ENCODE results near the gene CTSH. TPM values are rescaled to one million over a fixed set of nuclear protein-coding genes. Genes with fewer than 3 reads are reported as not detected.

Gene CTSH
- total and polyA plus RNA-seq, 2 of the 13 experiments (the other 11 are each of a cell fraction or from before 2014, with no cell fraction given) = 265 to 653 TPM

DNA sequence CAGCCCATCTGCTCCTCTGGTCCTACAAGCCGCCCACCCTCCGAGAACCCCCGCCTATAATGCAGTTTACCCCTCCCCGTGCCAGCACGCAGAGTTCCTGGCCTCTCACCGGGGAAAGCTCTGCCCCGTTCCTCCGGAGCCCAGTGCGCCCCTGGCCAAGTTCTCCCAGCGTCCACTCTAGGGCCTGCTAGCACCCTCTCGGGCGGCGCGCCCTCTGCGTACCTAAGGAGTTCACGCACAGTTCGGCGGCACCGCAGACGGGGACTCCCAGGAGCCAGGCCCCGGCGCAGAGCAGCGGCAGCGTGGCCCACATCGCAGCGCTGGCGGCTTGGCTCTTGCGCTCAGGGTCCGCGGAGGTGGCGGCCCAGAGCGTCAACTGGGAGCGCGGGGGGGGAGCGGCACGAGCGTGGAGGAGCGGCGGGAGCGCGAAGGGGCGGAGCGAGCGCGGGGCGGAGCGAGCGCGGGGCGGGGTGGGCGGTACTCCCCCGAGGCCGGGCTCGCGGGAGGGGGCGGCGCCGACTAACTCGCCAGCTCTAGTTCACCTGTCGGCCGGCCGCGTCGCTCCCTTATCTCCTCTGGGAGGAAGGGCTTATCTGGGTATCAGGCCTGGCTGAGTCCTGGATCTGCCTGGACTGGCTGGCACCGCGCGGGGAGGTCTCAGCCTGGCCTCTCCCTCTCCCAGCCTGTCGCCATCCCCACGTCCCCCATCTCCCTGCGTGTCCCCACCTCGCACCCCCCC lies at the start of gene CTSH (continued):
- no peak for TF ChIP-seq ZNF260 (CRISPR knock-in tag; IDR thresholded peaks at IDR 0.05; ENCODE audit: borderline replicate concordance, low read depth)
- TF ChIP-seq TCF7L2 (IDR thresholded peaks at IDR 0.05; ENCODE audit: low read depth, low read length) = no peak
- TF ChIP-seq, protein P1, sequence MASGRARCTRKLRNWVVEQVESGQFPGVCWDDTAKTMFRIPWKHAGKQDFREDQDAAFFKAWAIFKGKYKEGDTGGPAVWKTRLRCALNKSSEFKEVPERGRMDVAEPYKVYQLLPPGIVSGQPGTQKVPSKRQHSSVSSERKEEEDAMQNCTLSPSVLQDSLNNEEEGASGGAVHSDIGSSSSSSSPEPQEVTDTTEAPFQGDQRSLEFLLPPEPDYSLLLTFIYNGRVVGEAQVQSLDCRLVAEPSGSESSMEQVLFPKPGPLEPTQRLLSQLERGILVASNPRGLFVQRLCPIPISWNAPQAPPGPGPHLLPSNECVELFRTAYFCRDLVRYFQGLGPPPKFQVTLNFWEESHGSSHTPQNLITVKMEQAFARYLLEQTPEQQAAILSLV (CRISPR knock-in tag; IDR thresholded peaks at IDR 0.05; ENCODE audit: borderline replicate concordance) = no peak; the same call in 1 of the 2 replicates
- TF ChIP-seq ZFP36L2 (CRISPR knock-in tag; IDR thresholded peaks at IDR 0.05) = no peak
- TF ChIP-seq ZNF776 (CRISPR knock-in tag; IDR thresholded peaks at IDR 0.05) = peak; percentile 50; the same call in 1 of the 2 replicates
- peak; percentile 65; the same call in 1 of the 2 replicates for TF ChIP-seq ZNF772 (CRISPR knock-in tag; IDR thresholded peaks at IDR 0.05)
- no peak for TF ChIP-seq ZNF317 (CRISPR knock-in tag; IDR thresholded peaks at IDR 0.05)
- no peak for TF ChIP-seq SMAD1 (CRISPR knock-in tag; IDR thresholded peaks at IDR 0.05; ENCODE audit: borderline replicate concordance, low read depth)
- TF ChIP-seq ZNF556 (CRISPR knock-in tag; IDR thresholded peaks at IDR 0.05; ENCODE audit: borderline replicate concordance) = peak; percentile 79; the same call in 1 of the 2 replicates
- TF ChIP-seq FOXO1 (CRISPR knock-in tag; IDR thresholded peaks at IDR 0.05) = peak; percentile 50; the same call in 1 of the 2 replicates
- TF ChIP-seq ZNF883 (CRISPR knock-in tag; IDR thresholded peaks at IDR 0.05; ENCODE audit: not compliant biosample characterization) = no peak
- TF ChIP-seq ZNF350 (CRISPR knock-in tag; IDR thresholded peaks at IDR 0.05; ENCODE audit: borderline replicate concordance, low read depth) = peak; percentile 67; the same call in 1 of the 2 replicates
- peak; percentile 31; the same call in 1 of the 2 replicates for TF ChIP-seq ERF (CRISPR knock-in tag; IDR thresholded peaks at IDR 0.05)
- TF ChIP-seq ZNF101 (CRISPR knock-in tag; IDR thresholded peaks at IDR 0.05; ENCODE audit: borderline replicate concordance, low read depth) = no peak
- peak; percentile 86 for TF ChIP-seq ATF7-NPFF (CRISPR knock-in tag; IDR thresholded peaks at IDR 0.05; ENCODE audit: low read depth)
- peak; percentile 40; the same call in 1 of the 2 replicates for TF ChIP-seq ZNF430 (CRISPR knock-in tag; IDR thresholded peaks at IDR 0.05)
- no peak for TF ChIP-seq GLI4 (CRISPR knock-in tag; IDR thresholded peaks at IDR 0.05; ENCODE audit: borderline replicate concordance)
- TF ChIP-seq RBFOX2 (IDR thresholded peaks at IDR 0.05; ENCODE audit: low read depth, low read length) = peak; percentile 88
- TF ChIP-seq SATB2 (CRISPR knock-in tag; IDR thresholded peaks at IDR 0.05) = no peak
- no peak for TF ChIP-seq GZF1 (CRISPR knock-in tag; IDR thresholded peaks at IDR 0.05)
- peak; percentile 85 for TF ChIP-seq ZNF121 (CRISPR knock-in tag; IDR thresholded peaks at IDR 0.05)
- TF ChIP-seq ZNF605 (CRISPR knock-in tag; IDR thresholded peaks at IDR 0.05) = no peak
- TF ChIP-seq TGIF2 (CRISPR knock-in tag; IDR thresholded peaks at IDR 0.05) = peak; percentile 72; the same call in 1 of the 2 replicates
- TF ChIP-seq, protein P2, sequence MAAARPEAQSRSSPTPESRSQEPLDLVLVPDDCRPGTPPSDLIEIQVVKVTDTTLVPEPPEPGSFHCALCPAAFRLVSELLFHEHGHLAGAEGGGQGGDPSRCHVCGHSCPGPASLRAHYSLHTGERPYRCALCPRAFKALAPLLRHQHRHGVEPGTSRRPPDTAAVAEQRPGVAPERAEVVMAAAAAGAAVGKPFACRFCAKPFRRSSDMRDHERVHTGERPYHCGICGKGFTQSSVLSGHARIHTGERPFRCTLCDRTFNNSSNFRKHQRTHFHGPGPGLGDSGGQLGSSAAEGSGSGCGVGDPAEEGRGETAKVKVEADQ (CRISPR knock-in tag; IDR thresholded peaks at IDR 0.05; ENCODE audit: borderline replicate concordance) = no peak
- TF ChIP-seq MAFG (CRISPR knock-in tag; IDR thresholded peaks at IDR 0.05) = no peak
- TF ChIP-seq TOE1 (CRISPR knock-in tag; IDR thresholded peaks at IDR 0.05) = no peak
- TF ChIP-seq, protein P3, sequence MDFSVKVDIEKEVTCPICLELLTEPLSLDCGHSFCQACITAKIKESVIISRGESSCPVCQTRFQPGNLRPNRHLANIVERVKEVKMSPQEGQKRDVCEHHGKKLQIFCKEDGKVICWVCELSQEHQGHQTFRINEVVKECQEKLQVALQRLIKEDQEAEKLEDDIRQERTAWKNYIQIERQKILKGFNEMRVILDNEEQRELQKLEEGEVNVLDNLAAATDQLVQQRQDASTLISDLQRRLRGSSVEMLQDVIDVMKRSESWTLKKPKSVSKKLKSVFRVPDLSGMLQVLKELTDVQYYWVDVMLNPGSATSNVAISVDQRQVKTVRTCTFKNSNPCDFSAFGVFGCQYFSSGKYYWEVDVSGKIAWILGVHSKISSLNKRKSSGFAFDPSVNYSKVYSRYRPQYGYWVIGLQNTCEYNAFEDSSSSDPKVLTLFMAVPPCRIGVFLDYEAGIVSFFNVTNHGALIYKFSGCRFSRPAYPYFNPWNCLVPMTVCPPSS (IDR thresholded peaks at IDR 0.05) = no peak
- TF ChIP-seq ZFP1 (CRISPR knock-in tag; IDR thresholded peaks at IDR 0.05) = no peak
- peak; percentile 54; the same call in 1 of the 2 replicates for TF ChIP-seq TSC22D2 (CRISPR knock-in tag; IDR thresholded peaks at IDR 0.05; ENCODE audit: borderline replicate concordance)
- TF ChIP-seq CENPX (CRISPR knock-in tag; IDR thresholded peaks at IDR 0.05) = no peak
